Left ventricle myocardium inferior (tissue), 1 donor: ENCODE measurements around the gene COL23A1. TPM values are rescaled to one million over a fixed set of nuclear protein-coding genes. Genes with fewer than 3 reads are reported as not detected.

Experiments used
- DNase-seq: peaks from one replicate; pipeline ENCODE4 v3.0.0-alpha.2; 2020
- H3K27ac ChIP-seq: fragments of 200-600 bp; replicated peaks from 2 replicates; pipeline ENCODE4 v1.8.0; 2021
- H3K27me3 ChIP-seq: fragments of 200-600 bp; 2 replicates; pipeline ENCODE4 v1.8.0; 2021; ENCODE audit warnings: low read depth
- H3K36me3 ChIP-seq: fragments of 200-600 bp; 2 replicates; pipeline ENCODE4 v1.8.0; 2021
- H3K4me1 ChIP-seq: fragments of 200-600 bp; 2 replicates; pipeline ENCODE4 v1.8.0; 2021
- H3K4me3 ChIP-seq: fragments of 200-600 bp; 2 replicates; pipeline ENCODE4 v1.8.0; 2021; ENCODE audit warnings: mild to moderate bottlenecking, moderate library complexity
- H3K9me3 ChIP-seq: fragments of 200-600 bp; replicated peaks from 2 replicates; pipeline ENCODE4 v1.8.0; 2021
- CTCF ChIP-seq: fragments of 200-600 bp; IDR thresholded peaks from 2 replicates; pipeline ENCODE4 v1.8.0; 2021; ENCODE audit warnings: antibody characterized with exemption, mild to moderate bottlenecking, borderline replicate concordance
- intact Hi-C: fragments of 100-400 bp; cut with micrococcal nuclease; formaldehyde crosslinking; loops from one replicate; pipeline ENCODE4 v1.11.0; 2022
- total RNA-seq: library from RNA; stranded (reverse); fragmentation: NEBNext Ultra II Directional; extraction: Animal tissue kit (Norgen Biotek cat#: 25700); gene quantifications from one replicate; pipeline ENCODE4 v1.2.1, GENCODE V29; 2021
- donor health status: DM: no; HTN: yes; CAD: no; lungs with severe emphysema.

COL23A1 gene
- total RNA-seq, 1 donor from 2014 or later, result 27.4 TPM

GRCh38 chr5:178382754-178383164 is 207.4 kb downstream of the COL23A1 start:
- no peak overlapping the region for H3K27ac ChIP-seq
- H3K27me3 ChIP-seq, result peaks cover 60% of the 10 kb centered on the region
- intact Hi-C loops, result no loop called here
- H3K36me3 ChIP-seq, result no peaks in the 10 kb centered on the region
- no peak overlapping the region for H3K4me3 ChIP-seq
- H3K9me3 ChIP-seq, result no peaks in the 10 kb centered on the region
- no peak for DNase-seq
- TF ChIP-seq CTCF, result no peak
- peaks cover 19% of the 10 kb centered on the region for H3K4me1 ChIP-seq

GRCh38 chr5:178381921-178382695 is 208.1 kb downstream of the COL23A1 start:
- intact Hi-C loops, result no loop called here
- no peak overlapping the region for H3K27ac ChIP-seq
- H3K9me3 ChIP-seq, result no peaks in the 10 kb centered on the region
- H3K4me3 ChIP-seq, result no peak overlapping the region
- H3K27me3 ChIP-seq, result peaks cover 56% of the 10 kb centered on the region
- peaks cover 17% of the 10 kb centered on the region for H3K4me1 ChIP-seq
- no peaks in the 10 kb centered on the region for H3K36me3 ChIP-seq
- no peak for TF ChIP-seq CTCF
- DNase-seq, result no peak

- DNase-seq, result no peak
- H3K27me3 ChIP-seq, result peaks cover 53% of the 10 kb centered on the region
- intact Hi-C loops, result no loop called here
- H3K9me3 ChIP-seq, result no peaks in the 10 kb centered on the region
- no peak for TF ChIP-seq CTCF
- no peak overlapping the region for H3K27ac ChIP-seq
- H3K36me3 ChIP-seq, result no peaks in the 10 kb centered on the region
- H3K4me1 ChIP-seq, result peaks cover 14% of the 10 kb centered on the region
- H3K4me3 ChIP-seq, result no peak overlapping the region
Observed at GRCh38 chr5:178381206-178381605, 209.0 kb downstream of the COL23A1 start.

GRCh38 chr5:178380541-178381074 is 209.6 kb downstream of the COL23A1 start:
- intact Hi-C loops, result no loop called here
- peaks cover 14% of the 10 kb centered on the region for H3K4me1 ChIP-seq
- DNase-seq, result no peak
- H3K27ac ChIP-seq, result no peak overlapping the region
- no peak overlapping the region for H3K4me3 ChIP-seq
- H3K27me3 ChIP-seq, result peaks cover 47% of the 10 kb centered on the region
- H3K36me3 ChIP-seq, result no peaks in the 10 kb centered on the region
- H3K9me3 ChIP-seq, result no peaks in the 10 kb centered on the region
- no peak for TF ChIP-seq CTCF

DNA sequence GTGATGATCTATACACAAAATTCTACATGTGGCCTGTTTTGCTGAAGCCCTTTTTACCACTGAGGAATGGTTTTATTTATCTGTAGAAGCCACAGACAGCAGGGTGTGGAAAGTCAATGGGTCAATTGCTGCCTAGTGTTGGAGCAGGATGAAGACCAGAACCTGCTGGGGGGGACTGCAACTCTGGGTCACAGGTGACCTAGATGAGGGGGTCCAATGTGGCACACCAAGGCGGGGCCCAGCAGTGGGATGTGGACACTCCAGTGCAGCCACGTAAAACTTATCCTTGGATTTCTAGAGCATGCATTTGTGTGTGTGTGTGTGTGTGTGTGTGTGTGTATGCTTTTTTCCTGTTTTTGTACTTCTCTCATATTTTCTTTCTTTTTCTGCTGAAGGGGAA is 210.1 kb downstream of the COL23A1 start:
- no peak for DNase-seq
- Histone ChIP-seq H3K4me1 (peaks cover 14% of the 10 kb centered on the region), H3K27me3 (peaks cover 46% of the 10 kb centered on the region), H3K4me3 (no peak overlapping the region), H3K36me3 (no peaks in the 10 kb centered on the region), H3K27ac (no peak overlapping the region), H3K9me3 (no peaks in the 10 kb centered on the region)
- intact Hi-C loops, result no loop called here
- no peak for TF ChIP-seq CTCF
